Glomerular endothelial cell (primary cell): ENCODE measurements around the gene GLG1. TPM values are rescaled to one million over a fixed set of nuclear protein-coding genes. Genes with fewer than 3 reads are reported as not detected.
"Not testable (repeated sequence)": the region's sequence is repeated elsewhere in the genome, so short reads cannot be mapped to it uniquely, and the experiment has no call there.

Source experiments
- DNase-seq: peaks from one replicate; pipeline ENCODE4 v3.0.0-alpha.2; 2011; ENCODE audit warnings: low read depth, low spot score; ENCODE audit errors: extremely low read depth
- total RNA-seq: library from RNA; depleted of rRNA; stranded (reverse); fragments of >200 nt; gene quantifications from 2 replicates; pipeline ENCODE4 v1.2.3, GENCODE V29; 2015

GLG1 gene
- total RNA-seq, 1 donor from 2014 or later: 253 TPM

GRCh38 chr16:74542911-74543578 lies 63.9 kb downstream of the GLG1 start:
- DNase-seq: not testable (repeated sequence)

- DNase-seq: not testable (repeated sequence)
Observed at GRCh38 chr16:74540663-74541062, 66.3 kb downstream of the GLG1 start.

DNA sequence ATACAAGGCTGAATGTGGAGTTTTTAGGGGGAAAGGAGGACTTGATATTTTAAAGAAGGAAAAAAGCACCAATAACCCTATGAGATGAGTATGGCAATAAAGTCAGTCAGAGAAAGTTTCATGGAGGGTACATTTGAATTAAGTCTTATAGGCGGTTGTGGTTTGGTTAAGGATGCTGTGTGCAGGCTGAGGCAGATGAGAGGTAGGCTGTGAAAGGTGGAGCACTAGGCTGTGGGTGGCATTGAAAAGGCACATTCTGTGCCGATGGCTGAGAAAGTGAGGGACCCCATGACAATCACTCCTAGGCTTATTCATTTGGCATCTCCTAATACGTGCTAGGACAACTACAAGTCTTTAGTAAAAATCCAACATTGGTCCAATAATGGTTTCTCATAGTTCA lies 68.1 kb downstream of the GLG1 start:
- not testable (repeated sequence) for DNase-seq

GRCh38 chr16:74537746-74538145 lies 69.2 kb downstream of the GLG1 start:
- DNase-seq: not testable (repeated sequence)

- not testable (repeated sequence) for DNase-seq
Observed at GRCh38 chr16:74534650-74535049, 72.3 kb downstream of the GLG1 start.

DNA sequence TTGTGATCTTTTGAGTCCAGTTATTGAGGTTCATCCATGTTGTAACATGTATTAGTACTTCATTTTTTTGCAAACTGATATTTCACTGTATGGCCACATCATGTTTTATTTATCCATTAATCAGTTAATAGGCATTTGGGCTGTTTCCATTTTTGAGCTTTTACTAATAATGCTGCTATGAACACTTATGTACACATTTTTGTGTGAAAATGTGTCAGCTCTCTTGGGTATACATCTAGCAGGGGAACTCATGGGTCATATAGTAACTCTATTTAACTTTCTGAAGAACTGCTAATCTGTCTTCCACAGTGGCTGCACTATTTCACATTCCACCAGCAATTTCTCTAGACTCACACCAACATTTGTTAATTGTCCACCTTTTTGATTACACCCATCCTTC lies 82.0 kb downstream of the GLG1 start:
- DNase-seq: no peak

GRCh38 chr16:74524117-74524516 lies 82.8 kb downstream of the GLG1 start:
- no peak for DNase-seq

- not testable (repeated sequence) for DNase-seq
Observed at GRCh38 chr16:74523706-74524105, 83.2 kb downstream of the GLG1 start.

DNA sequence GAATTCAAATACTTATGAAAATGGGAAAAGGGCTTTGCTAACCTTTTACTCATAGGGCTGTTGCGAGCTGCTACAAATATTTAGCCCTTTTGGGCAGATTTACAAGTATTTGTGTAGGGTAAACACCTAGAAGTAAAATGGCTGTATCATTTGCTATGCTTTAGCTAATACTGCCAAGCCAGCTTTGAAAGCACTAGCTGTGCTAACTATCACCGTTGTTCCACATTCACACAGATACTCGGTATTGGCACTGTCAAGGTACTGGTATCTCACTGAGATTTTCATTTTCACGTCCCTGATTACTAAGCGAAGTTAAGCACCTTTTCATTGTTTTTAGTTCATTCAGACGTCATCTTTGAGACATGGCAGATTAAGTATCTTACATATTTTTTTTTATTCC lies 84.8 kb downstream of the GLG1 start:
- no peak for DNase-seq

- no peak for DNase-seq
Observed at GRCh38 chr16:74521691-74522090, 85.2 kb downstream of the GLG1 start.

DNA sequence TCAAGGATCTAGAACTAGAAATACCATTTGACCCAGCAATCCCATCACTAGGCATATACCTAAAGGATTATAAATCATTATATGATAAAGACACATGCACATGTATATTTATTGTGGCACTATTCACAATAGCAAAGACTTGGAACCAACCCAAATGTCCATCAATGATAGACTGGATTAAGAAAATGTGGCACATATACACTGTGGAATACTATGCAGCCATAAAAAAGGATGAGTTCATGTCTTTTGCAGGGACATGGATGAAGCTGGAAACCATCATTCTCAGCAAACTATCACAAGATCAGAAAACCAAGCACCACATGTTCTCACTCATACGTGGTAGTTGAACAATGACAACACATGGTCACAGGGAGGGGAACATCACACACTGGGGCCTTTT lies 88.0 kb downstream of the GLG1 start:
- DNase-seq: not testable (repeated sequence)

- DNase-seq: no peak
Observed at GRCh38 chr16:74511961-74512360, 95.0 kb downstream of the GLG1 start.

DNA sequence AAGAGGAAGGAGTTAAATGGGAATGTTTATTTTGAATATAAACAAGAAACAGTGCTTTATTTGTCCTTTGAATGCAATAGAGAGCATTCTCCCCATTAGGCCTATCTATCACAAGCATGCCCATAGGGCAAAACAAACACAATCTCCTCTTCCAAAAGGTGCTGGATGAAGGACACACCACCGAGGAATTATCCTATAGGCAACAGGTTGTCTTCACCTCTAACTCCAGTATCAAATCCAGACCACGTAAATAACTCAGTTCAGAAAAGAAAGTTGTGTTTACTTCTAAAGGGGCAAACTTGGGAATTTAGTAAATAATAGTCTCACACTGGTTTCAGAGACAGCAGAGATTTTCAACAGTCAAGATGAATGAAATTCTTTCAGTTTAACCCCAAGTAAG lies 101.9 kb downstream of the GLG1 start:
- DNase-seq: no peak

- no peak for DNase-seq
Observed at GRCh38 chr16:74503412-74503811, 103.5 kb downstream of the GLG1 start.

- no peak for DNase-seq
Observed at GRCh38 chr16:74501484-74502478, 105.1 kb downstream of the GLG1 start.

DNA sequence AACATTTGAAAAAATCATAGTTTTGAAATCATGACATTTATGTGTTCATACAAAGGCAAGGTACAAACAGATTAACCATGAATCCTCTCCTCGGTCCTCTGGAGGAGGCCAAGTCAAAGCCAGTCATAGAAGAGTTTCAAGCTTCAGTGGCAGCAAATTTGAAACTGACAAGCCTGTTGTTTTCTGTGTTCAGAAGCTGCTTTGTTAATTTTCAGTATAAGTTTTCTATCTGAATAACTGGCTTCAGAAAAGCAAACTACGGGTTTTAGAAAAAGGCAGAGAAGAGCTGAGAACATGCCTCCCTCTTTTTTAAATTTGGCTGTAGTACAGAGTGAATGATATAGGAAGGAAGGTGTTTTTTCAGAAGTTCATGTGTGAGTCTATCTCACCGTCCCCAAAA lies 106.0 kb downstream of the GLG1 start:
- DNase-seq: no peak

- no peak for DNase-seq
Observed at GRCh38 chr16:74499114-74499513, 107.8 kb downstream of the GLG1 start.

GRCh38 chr16:74497761-74498160 lies 109.2 kb downstream of the GLG1 start:
- DNase-seq: no peak

GRCh38 chr16:74496054-74496453 lies 110.9 kb downstream of the GLG1 start:
- no peak for DNase-seq

GRCh38 chr16:74492976-74493375 lies 113.9 kb downstream of the GLG1 start:
- DNase-seq: no peak

DNA sequence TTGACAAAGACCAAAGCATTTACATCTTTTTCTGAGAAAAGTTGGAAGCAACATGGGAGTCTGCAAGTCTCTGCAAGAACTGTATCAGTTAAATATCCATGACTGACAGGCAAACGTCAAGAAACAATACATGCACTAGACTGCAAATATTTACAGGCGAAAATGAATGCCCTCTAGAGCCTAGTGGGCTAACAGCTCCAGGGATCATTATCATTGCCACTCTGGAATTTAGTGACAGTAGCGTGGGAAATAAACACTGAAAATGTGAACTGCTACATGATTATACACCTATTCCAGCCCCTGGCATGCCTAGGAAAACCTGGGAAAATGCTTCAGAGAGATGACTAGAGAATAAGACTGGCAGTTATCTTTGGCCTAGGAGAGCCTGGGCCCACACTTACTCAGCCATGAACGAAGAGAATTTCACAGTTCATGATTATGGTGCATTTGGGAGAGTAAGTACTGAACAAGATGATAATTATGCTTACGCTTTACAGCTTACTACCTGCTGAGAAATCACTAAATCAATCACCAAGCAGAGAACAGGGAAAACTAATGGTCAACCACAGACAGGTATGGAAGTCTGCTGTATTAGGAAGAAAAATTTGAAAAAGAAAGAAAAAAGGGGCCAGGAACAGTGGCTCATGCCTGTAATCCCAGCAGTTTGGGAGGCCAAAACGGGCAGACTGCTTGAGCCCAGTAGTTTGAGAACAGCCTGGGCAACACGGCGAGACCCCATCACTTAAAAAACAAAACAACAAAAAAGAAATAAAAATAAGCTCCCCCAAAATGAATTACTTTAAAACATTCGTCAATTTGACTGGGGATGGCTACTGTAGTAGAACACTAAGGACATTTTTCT lies 119.0 kb downstream of the GLG1 start:
- DNase-seq: no peak
